GM10266 (cell line): ENCODE results near the gene CD83.
A peak's percentile ranks its signal among the peaks of the same experiment; 100 is the strongest.
"Not testable (repeated sequence)": the region's sequence is repeated elsewhere in the genome, so short reads cannot be mapped to it uniquely, and the experiment has no call there.

ENCODE experiments used
- DNase-seq: peaks from one replicate; pipeline ENCODE4 v3.0.0; 2012; ENCODE audit errors: extremely low spot score
- TF ChIP-seq, protein P1 (sequence below): IDR thresholded peaks from 2 replicates; pipeline ENCODE4 v1.5.1; 2012; ENCODE audit warnings: mild to moderate bottlenecking, low read depth; ENCODE audit not compliant: control insufficient read depth, insufficient read depth; ENCODE audit errors: missing control alignments

Gene CD83, protein sequence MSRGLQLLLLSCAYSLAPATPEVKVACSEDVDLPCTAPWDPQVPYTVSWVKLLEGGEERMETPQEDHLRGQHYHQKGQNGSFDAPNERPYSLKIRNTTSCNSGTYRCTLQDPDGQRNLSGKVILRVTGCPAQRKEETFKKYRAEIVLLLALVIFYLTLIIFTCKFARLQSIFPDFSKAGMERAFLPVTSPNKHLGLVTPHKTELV

DNA sequence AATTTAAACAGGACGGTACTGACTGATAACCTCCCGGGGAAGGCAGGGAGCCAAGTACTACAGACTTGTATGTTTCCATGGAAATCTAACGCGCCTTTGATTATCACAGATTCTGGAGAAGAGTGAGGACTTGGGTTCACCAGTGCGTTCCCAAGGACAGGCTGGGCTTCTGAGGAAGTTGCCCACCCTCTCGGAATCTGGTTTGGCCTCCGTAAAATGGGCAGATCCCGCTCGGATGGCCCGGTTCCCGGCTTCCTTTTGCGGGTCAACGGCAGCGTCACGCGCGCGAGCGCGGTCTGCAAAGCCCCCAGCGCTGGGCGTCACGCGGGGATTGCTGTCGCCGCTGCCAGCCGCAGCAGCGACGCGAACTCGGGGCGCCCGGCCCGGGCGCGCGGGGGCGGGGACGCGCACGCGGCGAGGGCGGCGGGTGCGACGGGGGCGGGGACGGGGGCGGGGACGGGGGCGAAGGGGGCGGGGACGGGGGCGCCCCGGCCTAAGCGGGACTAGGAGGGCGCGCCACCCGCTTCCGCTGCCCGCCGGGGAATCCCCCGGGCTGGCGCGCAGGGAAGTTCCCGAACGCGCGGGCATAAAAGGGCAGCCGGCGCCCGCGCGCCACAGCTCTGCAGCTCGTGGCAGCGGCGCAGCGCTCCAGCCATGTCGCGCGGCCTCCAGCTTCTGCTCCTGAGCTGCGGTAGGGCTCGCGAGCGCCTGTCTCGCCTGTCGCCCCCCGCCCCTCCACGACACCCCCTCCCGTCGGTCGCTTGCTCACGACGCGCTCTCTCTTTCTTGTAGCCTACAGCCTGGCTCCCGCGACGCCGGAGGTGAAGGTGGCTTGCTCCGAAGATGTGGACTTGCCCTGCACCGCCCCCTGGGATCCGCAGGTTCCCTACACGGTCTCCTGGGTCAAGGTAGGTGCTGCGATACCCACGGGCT is at the start of gene CD83:
Gene CD83 (plus strand): TSS at position 615 of the 933 bp plus-strand sequence. CDS start 40 bp downstream, at position 655.
- TF ChIP-seq, protein P1, sequence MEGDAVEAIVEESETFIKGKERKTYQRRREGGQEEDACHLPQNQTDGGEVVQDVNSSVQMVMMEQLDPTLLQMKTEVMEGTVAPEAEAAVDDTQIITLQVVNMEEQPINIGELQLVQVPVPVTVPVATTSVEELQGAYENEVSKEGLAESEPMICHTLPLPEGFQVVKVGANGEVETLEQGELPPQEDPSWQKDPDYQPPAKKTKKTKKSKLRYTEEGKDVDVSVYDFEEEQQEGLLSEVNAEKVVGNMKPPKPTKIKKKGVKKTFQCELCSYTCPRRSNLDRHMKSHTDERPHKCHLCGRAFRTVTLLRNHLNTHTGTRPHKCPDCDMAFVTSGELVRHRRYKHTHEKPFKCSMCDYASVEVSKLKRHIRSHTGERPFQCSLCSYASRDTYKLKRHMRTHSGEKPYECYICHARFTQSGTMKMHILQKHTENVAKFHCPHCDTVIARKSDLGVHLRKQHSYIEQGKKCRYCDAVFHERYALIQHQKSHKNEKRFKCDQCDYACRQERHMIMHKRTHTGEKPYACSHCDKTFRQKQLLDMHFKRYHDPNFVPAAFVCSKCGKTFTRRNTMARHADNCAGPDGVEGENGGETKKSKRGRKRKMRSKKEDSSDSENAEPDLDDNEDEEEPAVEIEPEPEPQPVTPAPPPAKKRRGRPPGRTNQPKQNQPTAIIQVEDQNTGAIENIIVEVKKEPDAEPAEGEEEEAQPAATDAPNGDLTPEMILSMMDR, result peak; percentile 8
- peak; percentile 95 for DNase-seq

DNA sequence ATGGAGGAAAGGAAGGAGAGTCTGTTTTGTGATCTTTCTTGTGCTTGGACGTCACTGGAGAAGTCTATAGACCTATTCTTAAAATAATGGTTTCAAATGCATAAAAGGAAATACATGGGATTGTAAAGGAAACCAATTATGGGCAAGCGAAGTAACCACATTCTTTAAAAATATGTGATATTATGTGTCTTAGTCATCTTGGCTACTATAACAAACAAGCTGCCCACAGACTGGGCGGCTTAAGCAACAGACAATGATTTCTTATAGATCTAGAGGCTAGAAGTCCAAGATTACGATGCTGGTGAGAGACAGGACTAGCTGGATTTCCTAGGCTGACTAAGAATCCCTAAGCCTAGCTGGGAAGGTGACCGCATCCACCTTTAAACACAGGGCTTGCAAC is 49.4 kb upstream of the CD83 start:
- no peak for DNase-seq
- TF ChIP-seq, protein P1, result no peak

DNA sequence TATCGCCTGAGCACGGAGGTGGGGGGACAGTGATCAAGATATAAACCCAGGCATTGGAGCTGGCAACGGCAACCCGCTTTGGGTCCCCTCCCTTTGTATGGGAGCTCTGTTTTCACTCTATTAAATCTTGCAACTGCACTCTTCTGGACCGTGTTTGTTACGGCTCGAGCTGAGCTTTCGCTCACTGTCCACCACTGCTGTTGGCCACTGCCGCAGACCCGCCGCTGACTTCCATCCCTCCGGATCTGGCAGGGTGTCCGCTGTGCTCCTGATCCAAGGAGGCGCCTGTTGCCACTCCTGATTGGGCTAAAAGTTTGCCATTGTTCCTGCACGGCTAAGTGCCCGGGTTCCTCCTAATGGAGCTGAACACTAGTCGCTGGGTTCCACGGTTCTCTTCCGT is 48.9 kb upstream of the CD83 start:
- TF ChIP-seq, protein P1, result no peak

DNA sequence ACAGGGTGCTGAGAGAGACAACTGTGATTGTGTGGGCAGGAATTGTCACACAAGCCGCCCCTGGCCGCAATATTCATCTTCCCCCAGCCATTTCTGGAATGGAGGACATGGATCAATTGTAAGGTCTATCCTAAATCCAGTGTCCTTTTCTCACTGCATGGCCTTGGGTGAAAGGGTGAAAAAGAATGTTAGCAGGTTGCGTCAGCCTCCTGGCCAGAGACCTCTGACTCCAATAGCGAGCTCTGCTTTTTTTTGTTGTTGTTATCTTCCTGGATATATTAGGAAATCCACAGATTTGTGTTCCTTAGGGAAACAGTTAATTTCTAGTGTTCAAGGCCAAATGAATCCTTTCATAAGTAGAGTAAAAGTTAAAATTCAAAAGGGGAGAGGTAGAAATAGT is 47.1 kb upstream of the CD83 start:
- DNase-seq, result no peak

More for the DNA sequence above, 48.9 kb upstream of the CD83 start:
- DNase-seq, result no peak

DNA sequence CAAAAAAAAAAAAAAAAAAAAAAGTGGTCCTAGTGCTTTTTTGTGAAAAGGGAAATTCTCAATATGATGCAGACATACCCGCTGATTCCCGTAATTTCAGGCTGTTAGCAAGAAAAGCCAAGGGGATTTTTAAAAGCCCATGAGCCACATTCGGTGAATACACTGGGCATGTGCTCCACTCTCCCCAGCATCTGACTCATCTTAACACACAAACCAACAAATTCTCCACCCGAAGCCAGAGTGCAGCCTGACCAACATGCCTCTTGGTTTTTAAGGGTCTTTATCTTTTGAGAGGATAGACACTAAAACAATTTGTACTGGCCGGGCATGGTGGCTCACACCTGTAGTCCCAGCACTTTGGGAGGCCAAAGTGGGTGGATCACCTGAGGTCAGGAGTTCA is 45.5 kb upstream of the CD83 start:
- TF ChIP-seq, protein P1, result no peak
- DNase-seq, result no peak

More for the DNA sequence above, 47.1 kb upstream of the CD83 start:
- TF ChIP-seq, protein P1, result no peak

DNA sequence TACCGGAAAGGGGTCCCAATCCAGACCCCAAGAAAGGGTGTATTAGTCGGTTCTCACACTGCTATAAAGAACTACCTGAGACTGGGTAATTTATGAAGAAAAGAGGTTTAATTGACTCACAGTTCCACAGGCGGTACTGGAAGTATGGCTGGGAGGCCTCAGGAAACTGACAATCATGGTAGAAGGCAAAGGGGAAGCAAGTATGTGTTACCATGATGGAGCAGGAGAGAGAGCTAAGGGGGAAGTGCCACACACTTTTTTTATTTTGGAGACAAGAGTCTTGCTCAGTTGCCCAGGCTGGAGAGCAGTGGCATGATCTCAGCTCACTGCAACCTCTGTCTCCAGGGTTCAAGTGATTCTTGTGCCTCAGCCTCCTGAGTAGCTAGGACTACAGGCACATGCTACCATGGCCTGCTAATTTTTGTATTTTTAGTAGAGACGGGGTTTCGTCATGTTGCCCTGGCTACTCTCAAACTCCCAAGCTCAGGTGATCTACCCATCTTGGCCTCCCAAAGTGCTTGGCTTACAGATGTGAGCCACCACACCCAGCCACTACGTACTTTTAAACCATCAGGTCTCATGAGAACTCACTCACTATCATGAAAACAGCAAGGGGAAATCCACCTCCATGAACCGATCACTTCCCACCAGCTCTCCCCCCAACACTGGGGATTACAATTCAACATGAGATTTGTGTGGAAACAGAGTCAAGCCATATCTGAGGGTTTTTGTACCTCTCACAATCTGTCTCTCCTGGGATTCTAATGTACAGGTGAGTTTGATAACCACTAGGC is 43.8 kb upstream of the CD83 start:
- not testable (repeated sequence) for DNase-seq

DNA sequence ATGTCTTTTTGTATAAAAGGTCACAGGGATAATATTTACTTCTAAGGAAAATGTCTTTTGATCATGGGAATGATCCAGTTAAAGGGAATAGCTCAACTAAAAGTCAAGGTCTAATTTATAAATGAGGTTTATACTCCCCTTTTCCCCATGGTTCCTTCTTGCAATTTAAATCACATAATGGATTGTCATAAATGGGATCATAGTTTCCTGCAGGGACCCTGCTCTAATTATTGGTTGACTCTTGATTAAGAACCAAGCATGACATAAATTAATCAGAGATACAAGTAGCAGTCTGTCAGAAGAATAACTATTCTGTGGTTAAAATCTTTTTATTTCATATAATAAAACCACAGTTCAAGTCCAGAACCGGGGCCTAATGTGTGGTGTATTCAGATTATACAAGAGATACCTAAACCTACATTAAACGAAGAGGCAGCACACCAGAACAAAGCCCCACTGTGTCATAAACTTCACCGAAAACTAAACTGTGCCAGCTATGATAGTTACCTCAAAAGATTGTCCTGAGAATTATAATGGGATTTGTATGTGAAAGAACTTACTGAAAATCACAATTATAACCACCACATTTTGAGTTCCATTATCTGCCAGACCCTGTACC is 43.0 kb upstream of the CD83 start:
- no peak for DNase-seq
- TF ChIP-seq, protein P1, result no peak
